NCI-H82 (cell line): ENCODE results near the gene EML4.
"Not testable (repeated sequence)": the region's sequence is repeated elsewhere in the genome, so short reads cannot be mapped to it uniquely, and the experiment has no call there.

Experiments
- DNase-seq: peaks from one replicate; lab custom pipeline; 2025; lab: John Stamatoyannopoulos, UW

Gene EML4

DNA sequence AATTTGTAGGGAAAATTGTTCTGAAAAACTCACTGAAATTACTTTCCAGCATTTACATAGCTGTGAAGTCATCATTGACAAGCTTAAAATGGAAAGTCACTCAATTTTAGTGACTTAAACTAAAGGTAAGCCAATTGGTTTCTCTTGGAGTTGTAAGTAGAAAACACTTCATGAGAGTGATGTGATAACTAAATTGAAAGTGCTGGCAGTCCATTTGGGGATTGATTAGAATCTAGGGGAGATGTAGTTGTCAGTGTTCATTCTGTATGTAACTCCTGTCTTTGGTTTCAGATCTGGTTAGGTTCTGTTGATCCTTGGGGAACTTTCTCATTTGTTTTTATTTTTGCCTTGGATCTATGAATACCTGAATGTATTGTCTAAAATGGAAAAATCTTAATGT lies 138.0 kb downstream of the EML4 start:
- no peak for DNase-seq

DNA sequence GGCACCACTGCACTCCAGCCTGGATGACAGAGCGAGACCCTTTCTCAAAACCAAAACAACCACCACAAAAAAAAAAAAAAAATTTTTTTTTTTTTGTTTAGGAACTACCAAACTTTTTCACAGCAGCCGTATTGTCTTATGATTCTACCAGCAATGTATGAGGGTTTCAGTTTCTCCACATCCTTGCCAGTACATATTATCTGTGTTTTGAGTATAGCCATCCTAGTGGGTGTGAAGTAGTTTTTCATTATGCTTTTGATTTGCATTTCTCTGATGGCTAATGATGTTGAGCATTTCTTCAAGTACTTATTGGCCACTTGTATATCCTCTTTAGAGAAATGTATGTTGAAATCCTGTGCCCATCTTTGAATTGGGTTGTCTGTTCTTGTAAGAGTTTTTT lies 140.2 kb downstream of the EML4 start:
- no peak for DNase-seq

DNA sequence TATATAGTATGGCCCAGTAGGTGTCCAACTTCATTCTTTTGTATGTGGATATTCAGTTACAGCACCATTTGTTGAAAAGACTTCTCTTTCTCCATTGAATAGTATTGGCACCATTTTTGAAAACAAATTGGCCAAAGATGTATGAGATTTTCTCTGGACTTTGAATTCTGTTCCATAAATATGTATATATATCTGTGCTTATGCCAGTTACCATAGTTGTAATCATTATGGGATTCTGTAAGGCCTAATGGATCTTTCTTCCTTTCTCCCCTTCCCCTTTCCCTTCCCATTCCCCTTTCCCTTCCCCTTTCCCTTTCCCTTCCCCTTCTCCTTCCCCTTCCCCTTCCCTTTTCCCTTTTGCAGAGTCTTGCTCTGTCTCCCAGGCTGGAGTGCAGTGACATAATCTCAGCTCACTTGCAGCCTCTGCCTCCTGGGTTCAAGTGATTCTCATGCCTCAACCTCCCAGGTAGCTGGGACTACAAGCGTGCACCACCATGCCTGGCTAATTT lies 140.9 kb downstream of the EML4 start:
- DNase-seq: no peak

DNA sequence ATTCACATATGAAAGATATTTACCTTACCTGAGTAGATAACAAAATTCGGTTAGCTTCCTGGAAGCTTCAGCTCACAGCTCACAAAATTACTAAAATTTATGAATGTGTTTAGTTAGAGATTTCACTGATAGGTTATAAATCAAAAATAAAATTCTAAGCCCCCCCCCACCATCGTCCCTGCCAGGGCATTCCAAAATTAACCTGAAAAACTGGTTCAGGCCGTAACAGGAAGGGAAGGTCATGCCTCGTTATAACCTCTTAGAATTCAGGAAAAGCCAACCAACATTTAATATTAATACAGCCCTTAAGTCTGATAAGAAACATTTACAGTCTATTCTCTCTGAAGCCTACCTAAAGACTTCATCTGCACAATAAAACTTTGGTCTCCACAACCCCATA lies 143.0 kb downstream of the EML4 start:
- DNase-seq: no peak

DNA sequence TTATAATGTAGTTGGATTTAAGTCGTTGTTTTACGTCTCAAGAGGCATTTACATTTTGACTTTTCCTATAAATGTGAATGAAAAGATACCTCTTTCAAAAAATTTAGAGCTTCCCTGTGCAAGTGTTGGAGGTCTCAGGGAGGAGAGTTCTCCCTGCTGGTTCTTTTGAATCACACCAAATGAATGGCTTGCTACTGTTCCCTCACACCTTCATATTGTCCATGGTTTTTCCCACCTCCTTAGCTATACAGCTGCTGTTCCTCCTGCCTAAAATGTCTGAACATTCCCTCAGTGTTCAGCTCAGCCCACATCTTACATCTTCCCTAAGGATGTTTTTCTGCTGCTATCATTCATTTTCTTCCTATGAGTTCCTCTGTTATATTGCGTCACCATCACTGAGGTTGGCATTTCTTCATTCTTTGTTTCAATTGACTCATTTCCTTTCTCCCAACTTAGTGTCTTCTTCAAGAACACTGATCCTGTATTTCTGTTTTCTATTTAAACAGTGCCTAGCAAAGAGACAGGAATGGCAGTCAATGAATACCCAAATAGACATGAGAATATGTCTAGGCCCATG lies 145.8 kb downstream of the EML4 start:
- no peak for DNase-seq

DNA sequence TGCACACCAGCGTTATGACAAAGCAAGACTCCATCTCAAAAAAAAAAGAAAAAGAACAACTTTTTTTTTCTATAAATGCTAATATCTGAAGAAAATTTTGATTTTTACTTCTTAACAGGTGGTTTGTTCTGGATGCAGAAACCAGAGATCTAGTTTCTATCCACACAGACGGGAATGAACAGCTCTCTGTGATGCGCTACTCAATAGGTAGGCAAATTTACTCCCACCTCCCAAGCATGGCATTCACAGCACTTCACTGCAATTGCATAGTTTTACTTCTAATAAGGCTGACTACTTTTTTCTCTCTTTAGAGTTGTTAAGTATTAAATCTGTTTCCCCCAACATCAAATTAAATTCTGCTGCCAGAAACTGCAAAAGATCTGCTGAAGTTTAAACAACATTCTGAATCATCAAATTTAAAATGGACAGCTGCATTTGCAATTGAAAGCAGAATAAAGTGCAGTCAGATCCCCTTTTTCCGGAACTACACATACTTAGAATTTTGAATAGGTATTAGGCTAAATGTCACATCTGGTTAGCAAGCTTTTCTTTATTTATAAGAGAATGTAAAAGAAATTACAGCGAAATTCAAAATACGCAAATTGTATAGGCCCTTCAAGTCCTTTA lies 146.8 kb downstream of the EML4 start:
- no peak for DNase-seq

DNA sequence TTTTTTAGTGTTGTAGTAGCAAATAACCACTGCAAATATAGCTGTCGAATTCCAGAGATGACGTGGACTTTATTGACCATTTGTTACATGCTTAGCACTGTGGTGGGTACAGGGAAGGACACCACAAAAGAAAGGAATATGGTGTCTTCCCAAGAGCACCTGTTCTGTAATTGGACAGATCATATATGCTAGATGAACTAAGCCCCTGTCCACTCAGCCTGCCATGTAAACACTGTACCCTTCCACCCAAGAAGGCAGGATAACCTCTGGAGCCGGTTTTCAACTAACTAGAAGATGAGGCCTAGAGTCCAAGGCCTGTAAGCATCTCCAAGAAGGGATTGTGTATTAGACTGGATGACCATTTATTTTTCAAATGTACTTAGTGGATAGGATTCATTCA lies 147.8 kb downstream of the EML4 start:
- DNase-seq: no peak

DNA sequence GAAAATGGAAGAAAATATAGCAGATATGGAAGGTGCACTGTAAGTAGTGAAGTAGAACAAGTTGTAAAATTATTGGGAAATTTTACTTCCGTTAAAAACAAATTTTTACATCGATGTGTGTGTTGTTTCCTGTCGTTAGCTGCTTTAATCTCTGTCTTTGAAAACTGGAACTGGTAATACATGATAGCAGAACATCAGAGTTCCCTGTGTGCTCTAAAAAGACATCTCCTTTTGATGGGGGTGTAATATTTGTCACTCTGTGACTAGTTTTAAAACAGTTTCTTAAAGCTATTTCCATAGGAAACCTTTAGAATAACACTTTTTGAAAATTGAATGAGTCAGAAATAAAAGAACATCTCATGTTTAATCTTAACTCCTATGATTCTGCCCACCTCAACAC lies 148.3 kb downstream of the EML4 start:
- DNase-seq: no peak

DNA sequence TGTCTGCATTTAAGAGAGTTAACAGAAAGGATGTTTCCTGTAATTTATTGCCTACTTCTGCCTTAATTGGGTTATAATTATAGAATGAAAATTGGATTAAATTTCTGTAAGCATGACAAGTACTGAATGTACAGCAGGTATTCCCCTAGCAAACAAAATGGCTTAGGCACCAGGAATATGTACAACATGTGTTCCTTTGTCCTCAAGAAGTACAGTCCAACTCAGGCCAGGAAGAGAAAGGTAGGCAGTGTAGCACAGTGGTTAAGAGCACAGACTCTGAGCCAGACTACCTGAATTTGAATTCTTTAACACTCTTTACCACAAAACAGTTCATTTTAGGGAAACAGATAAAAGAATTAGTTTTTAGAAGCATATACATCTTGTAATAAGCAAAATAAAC lies 148.8 kb downstream of the EML4 start:
- DNase-seq: peak; percentile 42

DNA sequence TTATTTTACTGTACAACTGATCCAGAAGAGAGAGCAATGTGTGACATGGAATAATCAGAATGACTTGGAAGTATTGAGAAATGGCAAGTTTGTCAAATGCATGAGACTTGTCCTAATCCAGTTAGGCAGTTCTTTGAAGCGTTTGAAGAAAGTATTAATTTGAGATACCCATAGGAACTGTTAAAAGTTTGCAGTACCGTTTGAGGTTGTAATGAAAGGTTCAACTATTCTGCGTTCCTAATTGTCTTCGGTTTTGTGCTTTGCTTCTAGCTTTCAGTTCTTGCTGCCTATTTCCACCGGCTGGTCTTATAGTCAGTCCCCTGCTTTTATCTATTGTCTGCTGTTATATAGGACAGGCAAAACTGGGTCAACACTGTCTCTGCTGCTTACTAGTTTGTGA lies 150.1 kb downstream of the EML4 start:
- no peak for DNase-seq

DNA sequence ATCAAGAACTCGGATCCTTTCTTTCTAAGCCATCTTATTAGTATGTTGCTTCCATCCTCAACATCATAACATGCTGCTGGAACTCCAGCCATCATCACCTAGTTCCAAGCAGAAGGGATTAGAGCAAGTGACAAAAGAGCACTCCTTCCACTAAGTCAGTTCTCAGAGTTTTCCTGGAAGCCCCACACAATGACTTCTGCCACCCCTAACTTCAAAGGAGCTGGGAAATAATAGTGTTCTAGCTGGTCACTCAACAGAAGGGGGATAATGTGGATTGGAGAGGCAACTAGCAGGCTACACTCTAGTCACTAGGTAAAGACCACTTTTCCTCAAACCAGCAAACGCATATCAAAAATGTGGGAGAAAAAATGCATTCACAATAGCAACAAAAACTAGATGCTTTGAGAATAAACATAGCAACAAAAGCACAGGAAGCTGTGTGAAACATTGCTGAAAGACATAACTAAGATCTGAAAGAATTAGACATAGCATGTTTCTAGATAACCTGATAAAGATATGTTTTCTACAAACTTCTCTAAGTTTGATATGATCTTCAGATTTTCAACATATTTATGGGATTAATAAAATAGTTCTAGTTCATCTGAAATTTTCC lies 152.4 kb downstream of the EML4 start:
- no peak for DNase-seq

DNA sequence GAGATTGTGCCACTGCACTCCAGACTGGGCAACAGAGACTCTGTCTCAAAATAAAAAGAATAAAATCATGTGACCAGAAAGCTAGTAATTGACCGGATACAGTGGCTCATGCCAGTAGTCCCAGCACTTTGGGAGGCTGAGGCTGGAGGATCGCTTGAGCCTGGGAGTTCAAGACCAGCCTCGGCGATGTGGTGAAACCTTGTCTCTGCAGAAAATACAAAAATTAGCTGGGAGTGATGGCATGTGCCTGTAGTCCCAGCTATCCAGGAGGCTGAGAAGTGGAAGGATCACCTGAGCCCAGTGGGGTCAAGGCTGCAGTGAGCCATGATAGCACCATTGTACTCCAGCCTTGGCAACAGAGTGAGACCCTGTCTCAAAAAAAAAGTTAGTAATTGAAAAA lies 155.1 kb downstream of the EML4 start:
- DNase-seq: no peak

DNA sequence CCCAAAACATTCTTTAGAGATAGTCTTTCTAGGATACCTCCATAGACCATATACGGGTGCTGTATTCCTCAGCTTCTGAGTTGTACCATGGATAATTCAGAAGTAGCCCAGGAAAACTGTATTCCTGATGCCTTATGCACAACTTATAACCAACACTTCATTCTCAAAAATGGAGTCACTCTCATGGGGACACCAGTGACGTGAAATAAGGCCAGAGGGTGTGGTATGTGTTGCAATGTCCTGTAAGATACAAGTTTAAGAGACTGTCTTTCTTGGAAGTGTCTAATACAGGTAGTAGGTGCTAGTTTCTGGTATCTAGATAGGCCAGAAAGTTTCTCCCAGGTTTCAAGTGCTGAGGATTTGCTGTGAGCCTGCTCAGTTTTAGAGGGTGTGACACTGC lies 155.8 kb downstream of the EML4 start:
- DNase-seq: no peak

DNA sequence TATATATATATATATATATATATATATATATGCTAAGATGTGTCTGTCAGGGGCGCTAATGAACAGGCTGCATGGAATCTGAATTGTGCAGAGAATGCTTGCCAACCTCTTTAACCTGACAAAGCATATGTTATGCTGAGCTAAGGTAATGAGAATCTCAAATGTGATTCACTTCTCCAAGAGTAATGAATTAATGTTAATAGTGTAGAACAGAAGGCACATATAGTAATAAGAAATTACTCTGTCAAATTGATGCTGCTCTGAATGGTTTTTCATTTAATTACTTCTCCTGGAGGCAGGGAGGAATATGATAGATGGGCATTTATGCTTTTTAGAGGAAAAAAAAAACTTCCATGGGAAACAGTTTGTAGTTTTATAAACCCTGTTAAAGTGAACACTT lies 156.5 kb downstream of the EML4 start:
- DNase-seq: no peak

DNA sequence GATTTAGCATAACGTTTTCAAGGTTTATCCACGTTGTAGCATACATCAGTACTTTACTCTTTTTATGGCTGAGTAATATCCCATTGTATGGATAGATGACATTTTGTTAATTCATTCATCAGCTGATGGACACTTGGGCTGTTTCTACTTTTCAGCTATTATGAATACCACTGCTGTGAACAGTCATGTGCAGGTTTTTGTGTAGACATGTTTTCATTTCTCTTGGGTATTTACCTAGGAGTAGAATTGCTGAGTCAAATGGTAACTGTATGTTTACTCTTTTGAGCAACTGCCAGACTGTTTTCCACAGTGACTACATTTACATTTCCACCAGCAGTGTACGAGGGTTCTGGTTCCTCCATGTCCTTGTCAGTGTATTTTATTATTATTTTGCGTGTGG lies 158.0 kb downstream of the EML4 start:
- DNase-seq: no peak

DNA sequence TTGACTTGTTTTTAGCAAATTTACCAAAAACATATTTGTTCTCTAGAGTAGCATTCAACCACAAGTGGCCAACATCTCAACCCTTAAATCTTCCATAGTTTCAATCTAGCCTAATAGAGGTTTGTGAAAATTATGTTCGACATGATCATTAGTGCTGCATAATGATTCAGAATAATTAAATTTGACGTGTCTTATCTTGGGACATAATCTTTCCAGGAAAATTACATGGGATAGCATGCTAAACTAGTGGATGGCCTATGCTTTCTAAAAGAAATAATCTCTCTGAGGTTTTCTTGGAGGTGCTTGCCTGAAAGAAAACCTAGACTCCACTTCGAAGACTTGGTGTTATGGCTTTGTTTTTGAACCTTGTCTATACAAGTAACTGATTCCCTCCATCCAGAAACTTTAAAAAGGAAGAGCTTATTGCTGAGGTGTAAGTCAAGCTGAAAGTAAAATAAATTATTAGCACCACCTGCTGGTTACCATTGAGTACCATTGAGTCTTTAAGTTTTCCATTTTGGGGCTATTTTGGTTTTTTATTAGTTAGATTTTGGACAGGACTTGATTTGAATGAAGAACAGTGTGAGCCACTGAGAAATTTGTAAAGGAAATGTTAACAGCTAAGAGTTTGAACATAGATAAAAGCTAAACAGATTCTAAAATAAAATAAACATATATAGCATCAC lies 159.1 kb downstream of the EML4 start:
- peak; percentile 16 for DNase-seq

DNA sequence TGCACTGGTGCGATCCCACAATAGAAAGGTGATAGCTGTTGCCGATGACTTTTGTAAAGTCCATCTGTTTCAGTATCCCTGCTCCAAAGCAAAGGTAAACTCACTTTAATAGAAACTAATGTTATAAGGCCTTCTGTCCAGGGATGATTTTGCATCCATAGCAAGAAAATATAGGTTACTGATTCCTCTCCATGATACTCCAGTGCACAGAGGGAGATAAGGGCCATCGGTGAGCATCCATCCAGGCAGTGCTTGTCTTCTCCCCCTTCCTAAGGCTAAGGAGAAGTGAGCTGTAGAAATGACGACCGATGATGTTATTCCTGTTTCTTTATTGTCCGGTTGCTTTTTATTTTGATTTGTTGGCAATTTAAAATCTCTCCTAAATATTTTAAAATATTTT lies 159.8 kb downstream of the EML4 start:
- no peak for DNase-seq

DNA sequence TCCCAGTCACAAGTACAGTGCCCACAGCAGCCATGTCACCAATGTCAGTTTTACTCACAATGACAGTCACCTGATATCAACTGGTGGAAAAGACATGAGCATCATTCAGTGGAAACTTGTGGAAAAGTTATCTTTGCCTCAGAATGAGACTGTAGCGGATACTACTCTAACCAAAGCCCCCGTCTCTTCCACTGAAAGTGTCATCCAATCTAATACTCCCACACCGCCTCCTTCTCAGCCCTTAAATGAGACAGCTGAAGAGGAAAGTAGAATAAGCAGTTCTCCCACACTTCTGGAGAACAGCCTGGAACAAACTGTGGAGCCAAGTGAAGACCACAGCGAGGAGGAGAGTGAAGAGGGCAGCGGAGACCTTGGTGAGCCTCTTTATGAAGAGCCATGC lies 160.6 kb downstream of the EML4 start:
- DNase-seq: no peak

DNA sequence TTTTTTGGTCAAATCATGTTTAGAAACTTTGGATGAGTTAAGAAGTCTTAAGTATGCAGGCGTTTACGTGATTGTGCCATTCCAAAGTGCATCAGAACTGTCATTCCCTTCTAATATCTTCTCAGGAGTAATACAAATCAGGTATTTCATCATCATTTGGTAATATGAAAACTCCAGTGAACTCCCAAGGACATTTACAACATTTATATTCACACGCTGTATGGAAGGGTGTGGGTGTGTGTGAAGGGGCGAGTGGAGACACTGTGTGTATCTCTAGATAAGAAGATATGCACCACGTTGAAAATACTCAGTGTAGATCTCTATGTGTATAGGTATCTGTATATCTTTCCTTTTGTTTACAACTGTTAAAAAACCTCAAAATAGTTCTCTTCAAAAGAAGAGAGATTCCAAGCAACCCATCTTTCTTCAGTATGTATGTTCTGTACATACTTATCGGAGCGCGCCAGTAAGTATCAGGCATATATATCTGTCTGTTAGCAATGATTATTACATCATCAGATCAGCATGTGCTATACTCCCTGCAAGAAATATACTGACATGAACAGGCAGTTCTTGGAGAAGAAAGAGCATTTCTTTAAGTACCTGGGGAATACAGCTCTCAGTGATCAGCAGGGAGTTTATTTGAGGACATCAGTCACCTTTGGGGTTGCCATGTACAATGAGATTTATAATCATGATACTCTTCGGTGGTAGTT lies 162.6 kb downstream of the EML4 start:
- peak; percentile 9 for DNase-seq

DNA sequence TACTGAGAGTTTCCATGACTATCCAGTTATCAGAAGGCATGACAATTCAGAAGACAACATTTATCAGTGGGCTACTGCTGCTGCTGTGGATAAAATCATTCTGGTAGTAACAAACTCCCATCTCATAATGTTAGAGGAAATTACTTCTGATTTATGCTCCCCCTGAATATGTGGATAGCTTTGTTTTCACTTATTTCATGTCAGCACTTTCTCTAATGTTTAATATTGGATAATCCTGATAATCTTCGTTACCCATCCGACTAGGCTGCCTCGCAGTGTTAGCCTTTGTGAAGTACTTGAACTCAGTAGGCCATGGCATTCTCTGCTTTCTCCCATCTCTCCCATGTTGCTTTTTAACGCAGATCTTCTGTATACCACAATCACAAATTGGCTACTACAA lies 163.4 kb downstream of the EML4 start:
- no peak for DNase-seq

DNA sequence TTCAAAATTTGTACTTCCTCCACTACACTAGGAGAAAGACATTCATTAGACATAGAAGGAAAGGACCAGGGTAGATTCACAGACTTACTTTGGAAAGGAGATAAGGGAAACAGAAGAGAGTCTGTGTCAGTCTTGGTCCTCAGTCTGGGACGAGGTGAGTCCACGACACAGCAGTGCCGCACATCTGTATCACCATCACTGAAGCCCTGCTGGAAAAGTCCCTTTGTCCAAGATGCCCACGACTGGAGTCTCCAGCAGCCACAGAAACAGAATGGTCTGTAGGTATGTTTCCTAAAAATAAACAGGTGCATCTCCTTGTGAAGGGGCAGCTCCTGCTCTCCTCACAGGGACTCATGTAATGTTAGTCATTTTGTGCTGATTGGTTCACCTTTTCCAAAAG lies 164.4 kb downstream of the EML4 start:
- DNase-seq: no peak

DNA sequence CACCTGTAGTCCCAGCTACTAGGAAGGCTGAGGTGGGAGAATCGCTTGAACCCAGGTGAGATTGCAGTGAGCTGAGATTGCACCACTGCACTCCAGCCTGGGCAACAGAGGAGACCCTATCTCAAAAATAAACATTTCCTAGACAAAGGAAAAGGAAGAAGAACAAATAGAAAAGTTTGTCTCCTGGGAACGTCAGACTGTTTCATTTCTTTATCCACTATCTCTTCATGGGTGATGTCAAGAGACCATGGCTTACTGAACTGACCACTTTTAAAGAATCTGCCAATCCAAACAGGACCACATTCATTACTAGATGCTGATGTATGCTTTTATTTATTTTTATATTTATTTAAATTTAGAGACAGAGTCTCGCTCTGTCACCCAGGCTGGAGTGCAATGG lies 165.1 kb downstream of the EML4 start:
- no peak for DNase-seq

DNA sequence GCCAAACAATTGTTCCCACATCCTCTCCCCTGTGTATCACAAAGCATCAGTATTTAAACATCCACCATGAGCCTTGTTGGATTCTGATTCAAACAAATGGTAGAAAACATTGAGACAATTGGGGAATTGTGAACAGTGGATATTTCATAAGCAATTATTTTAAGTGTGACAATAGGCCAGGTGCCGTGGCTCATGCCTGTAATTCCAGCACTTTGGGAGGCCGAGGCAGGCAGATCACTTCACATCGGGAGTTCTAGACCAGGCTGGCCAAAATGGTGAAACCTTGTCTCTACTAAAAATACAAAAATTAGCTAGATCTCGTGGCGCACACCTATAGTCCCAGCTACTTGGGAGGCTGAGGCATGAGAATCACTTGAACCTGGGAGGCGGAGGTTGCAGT lies 165.7 kb downstream of the EML4 start:
- DNase-seq: not testable (repeated sequence)
